ENCODE measurements around the gene IL13.

The IL13 gene

DNA sequence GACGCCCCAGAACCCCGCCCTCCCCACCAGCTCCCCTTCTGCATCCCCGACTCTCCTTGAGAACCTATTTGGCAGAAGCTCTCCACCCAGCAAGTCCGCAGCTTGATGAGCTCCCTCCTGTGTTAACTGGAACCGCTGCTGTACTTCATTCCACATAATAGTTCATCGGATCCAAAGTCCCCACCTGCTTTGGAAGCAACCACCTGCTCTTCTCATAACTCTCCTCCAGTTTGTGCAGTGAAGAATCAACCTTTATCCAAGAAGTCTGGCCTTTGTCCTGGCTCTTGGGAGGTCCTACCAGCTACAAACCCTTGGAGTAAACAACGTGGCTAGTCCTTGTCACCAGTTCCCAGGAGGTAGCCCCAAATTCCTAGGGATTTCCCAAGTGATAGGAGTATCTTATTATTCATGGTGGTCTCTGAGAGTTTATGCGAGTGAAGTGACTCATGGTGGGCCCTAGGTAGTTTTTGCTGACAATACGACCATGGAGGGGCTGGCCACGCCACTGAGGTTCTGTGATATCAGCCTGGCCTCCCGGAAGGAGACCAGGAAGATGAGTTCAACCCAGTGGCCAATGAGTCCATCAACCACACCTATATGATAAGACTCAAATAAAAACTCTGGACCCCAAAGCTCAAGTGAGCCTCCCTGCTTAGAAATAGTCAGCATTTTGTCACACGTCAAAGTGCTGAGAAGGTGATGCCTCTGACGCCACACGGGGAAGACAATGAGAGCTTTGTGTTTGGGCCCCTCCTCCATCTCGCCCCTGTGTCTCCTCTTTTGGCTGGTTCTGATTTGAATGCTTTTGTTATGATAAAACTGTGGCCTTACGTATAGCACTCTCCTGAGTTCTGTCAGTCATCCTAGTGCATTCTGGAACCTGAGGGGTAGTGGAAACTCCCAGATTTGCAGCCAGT is 12.3 kb downstream of the IL13 start:
- DNase-seq (ENCODE audit: low read depth), result no peak

DNA sequence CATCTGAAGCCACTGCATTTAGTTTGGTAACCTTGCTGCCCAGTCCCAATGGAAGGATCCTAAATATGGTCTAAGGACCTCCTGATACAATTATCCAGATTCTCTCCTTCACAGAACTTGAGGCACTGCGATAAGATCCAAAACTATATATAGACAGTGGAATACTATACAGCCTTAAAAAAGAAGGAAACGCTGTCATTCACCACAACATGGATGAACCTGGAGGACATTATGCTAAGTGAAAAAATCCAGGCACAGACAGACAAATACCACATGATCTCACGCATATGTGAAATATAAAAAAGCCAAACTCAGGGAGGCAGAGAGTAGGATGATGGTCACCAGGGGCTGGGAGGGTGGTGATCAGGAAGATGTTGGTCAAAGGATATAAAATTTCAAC is 13.0 kb downstream of the IL13 start:
- no peak for DNase-seq (ENCODE audit: low read depth)

DNA sequence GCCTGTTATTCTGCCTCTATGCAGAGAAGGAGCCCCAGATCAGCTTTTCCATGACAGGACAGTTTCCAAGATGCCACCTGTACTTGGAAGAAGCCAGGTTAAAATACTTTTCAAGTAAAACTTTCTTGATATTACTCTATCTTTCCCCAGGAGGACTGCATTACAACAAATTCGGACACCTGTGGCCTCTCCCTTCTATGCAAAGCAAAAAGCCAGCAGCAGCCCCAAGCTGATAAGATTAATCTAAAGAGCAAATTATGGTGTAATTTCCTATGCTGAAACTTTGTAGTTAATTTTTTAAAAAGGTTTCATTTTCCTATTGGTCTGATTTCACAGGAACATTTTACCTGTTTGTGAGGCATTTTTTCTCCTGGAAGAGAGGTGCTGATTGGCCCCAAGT is 15.5 kb downstream of the IL13 start:
- DNase-seq (ENCODE audit: low read depth), result no peak

DNA sequence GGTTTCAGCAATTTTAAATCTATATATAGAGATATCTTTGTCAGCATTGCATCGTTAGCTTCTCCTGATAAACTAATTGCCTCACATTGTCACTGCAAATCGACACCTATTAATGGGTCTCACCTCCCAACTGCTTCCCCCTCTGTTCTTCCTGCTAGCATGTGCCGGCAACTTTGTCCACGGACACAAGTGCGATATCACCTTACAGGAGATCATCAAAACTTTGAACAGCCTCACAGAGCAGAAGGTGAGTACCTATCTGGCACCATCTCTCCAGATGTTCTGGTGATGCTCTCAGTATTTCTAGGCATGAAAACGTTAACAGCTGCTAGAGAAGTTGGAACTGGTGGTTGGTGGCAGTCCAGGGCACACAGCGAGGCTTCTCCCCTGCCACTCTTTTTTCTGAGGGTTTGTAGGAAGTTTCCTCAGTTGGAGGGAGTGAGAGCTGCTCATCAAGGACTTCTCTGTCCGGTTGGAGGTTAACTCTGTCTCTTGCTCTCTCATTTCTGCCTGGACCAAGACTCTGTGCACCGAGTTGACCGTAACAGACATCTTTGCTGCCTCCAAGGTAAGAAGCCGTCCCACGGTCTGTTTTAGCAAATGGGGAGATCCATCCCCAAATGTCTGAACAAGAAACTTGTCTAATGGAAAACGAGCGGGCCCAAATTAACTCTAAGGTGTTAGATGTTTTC is 16.1 kb downstream of the IL13 start, which contains the start of gene IL4:
Gene IL4, plus strand, starts transcription at position 51 of the 692 bp plus-strand sequence. Its CDS starts 62 bp downstream, at position 113.
- no peak for DNase-seq (ENCODE audit: low read depth)

DNA sequence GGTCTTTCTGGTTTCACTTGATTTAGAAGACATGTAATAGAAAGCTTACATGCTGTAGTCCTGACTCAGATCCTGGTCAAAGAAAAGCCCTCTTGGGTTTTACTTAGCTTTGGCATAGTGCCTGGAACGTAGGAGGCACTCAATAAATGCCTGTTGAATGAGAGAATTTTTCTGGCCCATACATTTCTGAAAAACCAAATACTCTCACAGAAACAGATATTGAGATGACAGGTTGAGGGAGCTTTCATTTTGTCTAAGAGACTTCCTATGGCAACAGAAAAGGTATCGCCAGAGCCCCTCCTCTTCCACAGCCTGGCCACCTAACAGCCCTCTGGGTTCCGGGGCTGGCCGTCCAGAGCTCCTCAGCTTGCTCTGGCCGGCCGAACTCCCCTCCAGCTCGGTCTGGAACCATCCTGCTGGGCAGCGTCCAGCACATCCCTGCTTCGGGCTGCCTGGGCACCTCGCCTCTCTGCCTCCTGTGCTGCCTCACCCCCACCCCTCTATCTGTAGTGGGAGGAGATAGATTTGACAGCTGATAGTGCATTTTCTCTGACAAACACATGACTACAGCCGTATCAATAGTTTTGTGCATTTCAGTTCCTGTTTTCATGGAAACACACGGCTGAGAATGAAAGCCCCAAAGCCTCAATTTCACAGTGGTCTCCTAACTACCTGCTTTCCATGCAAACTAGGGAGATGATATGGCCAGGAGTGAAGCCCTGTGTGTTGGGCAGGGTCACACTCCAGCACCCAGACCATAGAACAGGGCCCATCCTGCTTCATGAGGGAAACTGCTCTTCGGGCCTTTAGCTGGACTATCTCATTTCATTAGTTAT is 16.9 kb downstream of the IL13 start:
- DNase-seq (ENCODE audit: low read depth), result no peak

DNA sequence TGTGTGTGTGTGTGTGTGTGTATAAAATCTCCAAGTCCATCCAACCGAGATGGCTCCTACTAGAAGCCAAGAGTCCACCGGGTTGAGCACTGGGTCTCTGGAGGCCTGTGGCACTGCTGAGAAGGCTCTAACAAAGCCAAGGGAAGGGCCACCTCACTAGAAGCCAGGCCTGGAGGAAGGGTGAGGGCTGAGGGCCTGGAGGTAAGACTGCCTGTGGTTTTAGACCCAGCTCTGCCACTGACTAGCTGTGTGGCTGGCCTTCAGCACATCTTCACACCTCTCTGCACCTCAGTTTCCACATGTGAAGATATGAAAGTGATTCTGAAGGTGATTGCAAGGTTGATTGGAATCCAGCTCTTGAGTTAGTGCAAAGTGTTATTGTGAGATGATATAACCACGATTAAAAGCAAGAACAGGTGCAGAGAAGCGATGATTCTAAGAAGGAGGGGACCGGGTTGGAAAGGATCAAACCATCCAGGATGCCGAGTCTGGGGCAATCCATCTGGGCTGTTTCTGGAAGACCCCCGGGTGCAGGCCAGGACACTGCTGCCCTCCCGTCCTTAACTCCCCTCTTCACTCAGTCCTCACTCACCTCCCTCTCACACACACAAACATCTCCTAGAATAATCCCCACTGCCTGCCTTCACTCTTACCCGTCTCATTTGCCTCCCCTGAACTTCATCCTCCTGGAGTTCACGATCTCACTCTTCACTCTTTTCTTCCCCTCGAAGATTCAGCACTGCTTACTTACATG is 18.1 kb downstream of the IL13 start:
- DNase-seq (ENCODE audit: low read depth), result no peak

GRCh38 chr5:132677191-132677590 is 19.2 kb downstream of the IL13 start:
- no peak for DNase-seq (ENCODE audit: low read depth)

GRCh38 chr5:132677682-132678400 is 19.9 kb downstream of the IL13 start:
- no peak for DNase-seq (ENCODE audit: low read depth)

DNA sequence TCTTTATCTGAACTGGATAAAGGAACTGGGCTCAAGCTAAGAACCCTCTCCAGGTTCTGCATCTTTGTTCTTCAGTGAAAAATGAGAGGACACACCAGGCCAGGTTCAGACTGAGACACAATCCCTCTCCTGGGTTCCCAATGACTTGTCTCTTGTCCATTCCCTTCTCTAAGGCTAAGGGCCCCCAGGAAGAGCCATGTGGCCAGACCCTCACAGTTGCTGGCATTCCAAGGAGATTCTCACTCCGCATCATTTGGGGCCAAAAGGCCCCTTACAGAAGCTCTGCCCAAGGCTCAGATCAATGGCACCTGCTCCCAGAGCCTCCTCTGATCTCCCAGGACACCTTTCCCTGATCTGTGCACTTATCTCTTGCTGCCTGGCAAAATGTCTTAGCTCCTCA is 20.8 kb downstream of the IL13 start:
- DNase-seq (ENCODE audit: low read depth), result no peak

GRCh38 chr5:132679166-132679565 is 21.2 kb downstream of the IL13 start:
- no peak for DNase-seq (ENCODE audit: low read depth)

DNA sequence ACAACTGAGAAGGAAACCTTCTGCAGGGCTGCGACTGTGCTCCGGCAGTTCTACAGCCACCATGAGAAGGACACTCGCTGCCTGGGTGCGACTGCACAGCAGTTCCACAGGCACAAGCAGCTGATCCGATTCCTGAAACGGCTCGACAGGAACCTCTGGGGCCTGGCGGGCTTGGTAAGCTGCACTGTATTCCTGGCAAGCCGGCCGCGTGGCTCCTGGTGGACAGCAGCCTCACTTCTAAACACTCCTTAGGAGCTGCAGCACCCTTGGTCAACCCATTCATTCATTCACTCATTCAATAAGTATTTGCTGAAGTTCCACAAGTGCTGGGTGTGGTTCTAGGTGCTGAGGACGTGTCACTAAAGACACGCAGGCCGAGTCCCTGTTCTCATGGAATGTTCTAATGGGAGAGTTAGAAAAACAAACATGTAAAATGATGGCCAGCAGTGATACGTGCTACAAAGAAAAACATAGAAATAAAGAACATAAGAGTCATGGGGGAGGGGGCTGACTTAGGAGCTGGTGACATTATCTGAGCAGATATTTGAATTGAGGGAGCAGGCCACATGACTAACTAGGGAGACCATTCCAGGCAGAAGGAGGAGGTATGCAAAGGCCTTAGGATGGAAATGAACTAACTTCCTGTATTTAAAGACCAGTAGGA is 21.9 kb downstream of the IL13 start:
- no peak for DNase-seq (ENCODE audit: low read depth)

DNA sequence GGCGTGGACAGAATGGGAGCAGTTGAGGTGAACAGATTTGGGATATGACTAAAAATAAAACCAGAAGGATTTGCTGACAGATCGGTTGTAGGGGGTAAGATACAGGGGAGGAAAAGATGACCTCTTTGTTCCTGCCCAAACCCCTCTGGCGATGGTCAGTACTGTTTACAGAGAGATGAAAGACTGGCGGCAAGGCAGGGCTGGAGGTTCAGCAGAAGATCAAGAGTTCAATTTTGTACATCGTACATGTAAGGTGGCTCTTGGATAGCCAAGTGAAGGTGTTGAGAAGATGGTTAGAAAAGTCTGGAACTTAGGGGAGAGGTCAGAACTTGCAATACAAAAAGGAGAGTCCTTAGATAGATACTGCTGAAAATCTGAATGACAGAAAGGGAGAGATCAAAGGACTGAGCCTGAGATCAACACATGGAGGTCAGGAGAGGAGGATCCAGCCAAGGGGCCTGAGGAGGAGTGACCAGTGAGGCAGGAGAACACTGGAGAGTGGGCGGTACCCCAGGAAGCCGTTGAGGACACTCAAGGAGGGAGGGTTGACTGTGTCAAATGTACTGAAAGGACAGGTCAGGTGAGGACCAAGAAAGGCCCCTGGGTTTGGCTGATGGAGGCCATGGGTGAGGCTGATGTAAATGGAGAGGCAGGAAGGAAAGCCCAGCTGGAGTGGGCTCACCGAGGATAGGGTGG is 23.0 kb downstream of the IL13 start:
- no peak for DNase-seq (ENCODE audit: low read depth)

DNA sequence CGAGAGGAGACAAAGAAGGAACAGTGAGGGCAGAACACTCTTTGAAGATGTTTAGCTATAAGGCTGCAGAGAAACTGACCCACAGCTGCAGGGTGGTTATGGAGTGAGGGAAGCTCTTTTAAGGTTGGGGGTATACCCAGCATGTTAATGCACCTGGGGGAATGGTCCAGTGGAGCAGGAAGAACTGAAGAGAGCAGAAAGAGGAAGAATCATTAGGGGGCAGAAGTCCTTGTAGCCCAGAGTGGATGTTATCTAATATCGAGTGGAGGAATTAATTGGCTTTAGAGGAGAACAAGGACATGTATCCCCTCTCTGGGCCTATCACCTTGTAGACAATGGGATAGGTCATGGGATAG is 23.5 kb downstream of the IL13 start:
- DNase-seq (ENCODE audit: low read depth), result no peak

- no peak for DNase-seq (ENCODE audit: low read depth)
Observed at GRCh38 chr5:132681983-132682382, 24.0 kb downstream of the IL13 start.

DNA sequence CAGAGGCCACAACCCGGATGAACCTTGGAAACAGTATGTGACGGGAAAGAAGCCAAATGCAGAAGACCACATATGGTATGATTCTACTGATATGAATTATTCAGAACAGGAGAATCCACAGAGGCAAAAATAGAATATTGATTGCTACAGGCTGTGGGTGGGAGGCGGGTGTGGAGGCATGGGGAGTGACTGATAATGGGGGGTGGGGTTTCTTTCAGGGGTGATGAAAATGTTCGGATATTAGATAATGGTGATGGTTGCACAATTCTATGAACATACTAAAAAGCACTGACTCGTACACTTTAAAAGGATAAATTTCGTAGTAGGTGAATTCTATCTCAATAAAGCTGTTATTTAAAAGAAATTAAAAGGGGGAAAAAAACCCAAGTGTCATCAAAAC is 26.5 kb downstream of the IL13 start:
- DNase-seq (ENCODE audit: low read depth), result no peak

- no peak for DNase-seq (ENCODE audit: low read depth)
Observed at GRCh38 chr5:132684922-132685720, 27.1 kb downstream of the IL13 start.

- DNase-seq (ENCODE audit: low read depth), result no peak
Observed at GRCh38 chr5:132686193-132686592, 28.2 kb downstream of the IL13 start.

DNA sequence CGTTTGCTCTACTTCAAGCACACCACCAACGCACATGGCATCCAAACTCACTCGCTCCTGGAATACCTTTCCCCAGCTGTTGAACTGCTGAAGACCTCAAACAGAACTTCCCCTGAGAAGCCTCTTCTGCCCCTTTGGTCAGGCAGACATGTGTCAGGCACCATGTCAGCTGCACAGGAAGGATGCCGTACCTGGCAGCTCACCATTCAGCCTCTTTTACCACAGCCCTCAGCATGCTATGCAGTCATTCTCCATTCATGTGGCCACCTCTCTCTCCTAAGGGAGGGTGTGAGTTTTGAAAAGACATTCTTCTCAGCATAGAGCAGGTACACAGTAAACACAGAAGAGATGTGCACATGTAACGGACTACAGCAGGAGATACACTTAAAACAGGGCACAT is 30.0 kb downstream of the IL13 start:
- DNase-seq (ENCODE audit: low read depth), result no peak
